ENCODE measurements around the gene PRDM11. TPM values are rescaled to one million over a fixed set of nuclear protein-coding genes. Genes with fewer than 3 reads are reported as not detected.

The PRDM11 gene
- total RNA-seq, 2 experiments from 2014 or later = 2.5 to 3.4 TPM

DNA sequence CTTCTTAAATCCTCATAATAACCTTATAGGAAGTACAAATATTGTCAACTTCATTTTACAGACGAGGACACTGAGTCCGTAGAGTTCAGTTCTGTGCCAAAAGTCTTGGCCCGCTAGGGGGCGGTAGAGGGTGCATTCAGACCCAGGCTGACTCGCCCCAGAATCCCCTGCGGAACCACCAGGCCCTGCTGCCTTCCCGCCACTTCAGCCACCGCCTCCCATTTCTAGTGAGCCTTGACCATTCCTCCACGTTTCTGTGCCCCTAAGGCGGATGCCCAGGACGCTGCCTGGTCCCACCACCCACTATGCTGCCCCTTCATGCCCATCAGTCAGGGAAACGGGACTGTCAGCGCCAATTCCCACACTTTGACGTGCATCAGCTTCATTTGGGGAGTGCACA is 120.6 kb downstream of the PRDM11 start:
- CTCF ChIA-PET = no interaction called here
- no peaks in the 10 kb centered on the region for H3K4me1 ChIP-seq (ENCODE audit: insufficient read depth, low read length)
- Mint-ChIP-seq H3K27ac (no peak overlapping the region), H3K9me3 (no peaks in the 10 kb centered on the region), H3K36me3 (ENCODE audit: low read depth) (no peaks in the 10 kb centered on the region), H3K4me1 (ENCODE audit: low read depth) (no peaks in the 10 kb centered on the region), H3K4me3 (no peak overlapping the region), H3K27me3 (peaks cover 82% of the 10 kb centered on the region)
- no peak for ATAC-seq (ENCODE audit: poor library complexity)
- peaks cover 15 to 38% of the 10 kb centered on the region in 2 experiments for H3K27me3 ChIP-seq (ENCODE audit: control insufficient read depth in 1 of 2, insufficient read depth in 2 of 2, low read length in 2 of 2)
- peaks cover 0 to 11% of the 10 kb centered on the region in 2 experiments for H3K9me3 ChIP-seq (ENCODE audit: control insufficient read depth in 1 of 2, insufficient read depth in 1 of 2, low read length in 2 of 2)
- no peak overlapping the region for H3K4me3 ChIP-seq (ENCODE audit: low read length)
- TF ChIP-seq, protein P1, sequence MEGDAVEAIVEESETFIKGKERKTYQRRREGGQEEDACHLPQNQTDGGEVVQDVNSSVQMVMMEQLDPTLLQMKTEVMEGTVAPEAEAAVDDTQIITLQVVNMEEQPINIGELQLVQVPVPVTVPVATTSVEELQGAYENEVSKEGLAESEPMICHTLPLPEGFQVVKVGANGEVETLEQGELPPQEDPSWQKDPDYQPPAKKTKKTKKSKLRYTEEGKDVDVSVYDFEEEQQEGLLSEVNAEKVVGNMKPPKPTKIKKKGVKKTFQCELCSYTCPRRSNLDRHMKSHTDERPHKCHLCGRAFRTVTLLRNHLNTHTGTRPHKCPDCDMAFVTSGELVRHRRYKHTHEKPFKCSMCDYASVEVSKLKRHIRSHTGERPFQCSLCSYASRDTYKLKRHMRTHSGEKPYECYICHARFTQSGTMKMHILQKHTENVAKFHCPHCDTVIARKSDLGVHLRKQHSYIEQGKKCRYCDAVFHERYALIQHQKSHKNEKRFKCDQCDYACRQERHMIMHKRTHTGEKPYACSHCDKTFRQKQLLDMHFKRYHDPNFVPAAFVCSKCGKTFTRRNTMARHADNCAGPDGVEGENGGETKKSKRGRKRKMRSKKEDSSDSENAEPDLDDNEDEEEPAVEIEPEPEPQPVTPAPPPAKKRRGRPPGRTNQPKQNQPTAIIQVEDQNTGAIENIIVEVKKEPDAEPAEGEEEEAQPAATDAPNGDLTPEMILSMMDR (IDR thresholded peaks at IDR 0.05) = no peak
- intact Hi-C loops (cut with DNase I, micrococcal nuclease) = no loop called here
- POLR2A ChIA-PET = no interaction called here
- H3K36me3 ChIP-seq (ENCODE audit: insufficient read depth, low read length) = no peaks in the 10 kb centered on the region
- DNase-seq = peak in 3 of 14 experiments; percentile 5 to 11 (median 11)
- H3K27ac ChIP-seq (ENCODE audit: low read depth in 1 of 2, low read length in 2 of 2) = no peak overlapping the region

DNA sequence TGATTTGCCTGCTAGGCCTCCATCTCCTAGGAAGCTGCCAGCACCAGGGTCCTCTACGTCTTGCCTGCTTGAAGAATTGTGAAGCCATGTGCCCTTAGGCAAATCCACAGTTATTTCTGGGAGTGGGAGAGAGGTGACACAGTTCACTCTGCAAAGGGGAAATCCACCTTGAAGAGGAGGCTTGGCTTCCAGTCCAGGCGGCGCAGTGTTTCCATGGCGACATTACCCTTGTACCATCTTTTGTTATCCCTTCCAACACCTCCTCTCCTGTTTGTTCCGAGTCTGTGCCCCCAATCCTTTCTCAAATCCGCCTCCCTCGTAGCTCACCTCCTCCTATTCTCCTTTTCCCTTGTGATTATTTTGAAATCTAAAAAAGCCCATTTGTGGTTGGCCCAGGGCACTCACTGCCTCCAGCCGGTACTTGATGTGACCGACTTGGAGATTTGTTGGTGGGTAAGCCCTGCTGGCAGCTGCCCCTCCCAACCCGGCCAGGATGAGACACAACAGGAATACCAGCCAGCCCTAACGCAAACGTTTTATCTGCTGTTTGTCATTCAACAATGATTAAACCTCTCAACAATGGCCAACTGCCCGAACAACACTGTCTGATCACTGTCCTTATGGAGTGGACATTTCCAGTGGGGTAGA is 121.3 kb downstream of the PRDM11 start:
- TF ChIP-seq, protein P1 (IDR thresholded peaks at IDR 0.05) = no peak
- Mint-ChIP-seq H3K36me3 (ENCODE audit: low read depth) (no peaks in the 10 kb centered on the region), H3K4me1 (ENCODE audit: low read depth) (no peaks in the 10 kb centered on the region), H3K4me3 (no peak overlapping the region), H3K9me3 (no peaks in the 10 kb centered on the region), H3K27me3 (peaks cover 86% of the 10 kb centered on the region), H3K27ac (no peak overlapping the region)
- no peaks in the 10 kb centered on the region for H3K36me3 ChIP-seq (ENCODE audit: insufficient read depth, low read length)
- no peaks in the 10 kb centered on the region for H3K4me1 ChIP-seq (ENCODE audit: insufficient read depth, low read length)
- H3K9me3 ChIP-seq (ENCODE audit: control insufficient read depth in 1 of 2, insufficient read depth in 1 of 2, low read length in 2 of 2) = peaks cover 0 to 11% of the 10 kb centered on the region in 2 experiments
- ChIA-PET POLR2A (no interaction called here), CTCF (no interaction called here)
- H3K4me3 ChIP-seq (ENCODE audit: low read length) = no peak overlapping the region
- peaks cover 14 to 38% of the 10 kb centered on the region in 2 experiments for H3K27me3 ChIP-seq (ENCODE audit: control insufficient read depth in 1 of 2, insufficient read depth in 2 of 2, low read length in 2 of 2)
- intact Hi-C loops (cut with DNase I, micrococcal nuclease) = no loop called here
- DNase-seq (no peak), ATAC-seq (ENCODE audit: poor library complexity) (no peak)
- no peak overlapping the region for H3K27ac ChIP-seq (ENCODE audit: low read depth in 1 of 2, low read length in 2 of 2)

DNA sequence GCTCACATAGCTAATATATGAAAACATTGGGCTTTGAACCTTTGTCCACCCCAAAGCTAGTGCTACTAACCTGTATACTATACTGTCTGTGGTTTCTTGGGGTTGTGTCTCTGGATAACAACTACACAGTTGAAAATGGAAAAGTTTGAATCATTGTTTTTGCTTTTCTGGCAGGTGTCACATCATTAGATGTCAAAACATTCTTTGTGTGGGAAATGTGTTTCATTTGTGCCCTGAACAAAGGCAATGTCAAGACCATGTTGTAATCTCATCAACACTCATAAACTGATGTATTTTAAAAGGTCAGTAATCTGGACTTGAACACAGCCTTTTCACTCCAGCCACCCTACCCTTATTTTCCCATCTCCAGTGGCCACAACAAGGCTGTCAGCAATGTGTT is 123.2 kb downstream of the PRDM11 start:
- DNase-seq = no peak
- no peaks in the 10 kb centered on the region for H3K4me1 ChIP-seq (ENCODE audit: insufficient read depth, low read length)
- intact Hi-C loops (cut with DNase I, micrococcal nuclease) = no loop called here
- no peak overlapping the region for H3K27ac Mint-ChIP-seq
- H3K36me3 ChIP-seq (ENCODE audit: insufficient read depth, low read length) = no peaks in the 10 kb centered on the region
- no peaks in the 10 kb centered on the region for H3K36me3 Mint-ChIP-seq (ENCODE audit: low read depth)
- no peak overlapping the region for H3K4me3 Mint-ChIP-seq
- TF ChIP-seq, protein P1 (IDR thresholded peaks at IDR 0.05) = no peak
- H3K9me3 Mint-ChIP-seq = no peaks in the 10 kb centered on the region
- H3K4me3 ChIP-seq (ENCODE audit: low read length) = no peak overlapping the region
- H3K27me3 Mint-ChIP-seq = peaks cover 80% of the 10 kb centered on the region
- no peak overlapping the region for H3K27ac ChIP-seq (ENCODE audit: low read depth in 1 of 2, low read length in 2 of 2)
- H3K27me3 ChIP-seq (ENCODE audit: control insufficient read depth in 1 of 2, insufficient read depth in 2 of 2, low read length in 2 of 2) = peaks cover 17 to 44% of the 10 kb centered on the region in 2 experiments
- no peak for ATAC-seq (ENCODE audit: poor library complexity)
- peaks cover 0 to 11% of the 10 kb centered on the region in 2 experiments for H3K9me3 ChIP-seq (ENCODE audit: control insufficient read depth in 1 of 2, insufficient read depth in 1 of 2, low read length in 2 of 2)
- ChIA-PET CTCF (no interaction called here), POLR2A (no interaction called here)
- no peaks in the 10 kb centered on the region for H3K4me1 Mint-ChIP-seq (ENCODE audit: low read depth)
